Measurements from ENCODE around the gene CACNA1H.
"Not testable (repeated sequence)": the region's sequence is repeated elsewhere in the genome, so short reads cannot be mapped to it uniquely, and the experiment has no call there.

The CACNA1H gene

GRCh38 chr16:1225051-1225451, 72.1 kb downstream of the CACNA1H start, which contains the start of gene TPSG1:
TSS of gene TPSG1 (minus strand) at chr16:1225268. CDS start at chr16:1225252, 16 bp downstream.
- DNase-seq (ENCODE audit: extremely low read depth, low read depth) = no peak
- TF ChIP-seq CTCF (IDR thresholded peaks at IDR 0.05; ENCODE audit: low read depth, low read length) = no peak

- DNase-seq (ENCODE audit: extremely low read depth, low read depth) = not testable (repeated sequence)
Observed at GRCh38 chr16:1225728-1226311, 72.9 kb downstream of the CACNA1H start.

- not testable (repeated sequence) for DNase-seq (ENCODE audit: extremely low read depth, low read depth)
Observed at GRCh38 chr16:1226692-1227091, 73.8 kb downstream of the CACNA1H start.

- not testable (repeated sequence) for DNase-seq (ENCODE audit: extremely low read depth, low read depth)
Observed at GRCh38 chr16:1228227-1228626, 75.3 kb downstream of the CACNA1H start.

GRCh38 chr16:1229476-1229875, 76.6 kb downstream of the CACNA1H start:
- not testable (repeated sequence) for DNase-seq (ENCODE audit: extremely low read depth, low read depth)

- DNase-seq (ENCODE audit: extremely low read depth, low read depth) = not testable (repeated sequence)
Observed at GRCh38 chr16:1230084-1230470, 77.2 kb downstream of the CACNA1H start, which contains the start of gene TPSB2. TSS of gene TPSB2 (minus strand) at chr16:1230184. CDS start at chr16:1229951, 233 bp downstream.

- DNase-seq (ENCODE audit: extremely low read depth, low read depth) = not testable (repeated sequence)
Observed at GRCh38 chr16:1230471-1231212, 77.7 kb downstream of the CACNA1H start.

- not testable (repeated sequence) for DNase-seq (ENCODE audit: extremely low read depth, low read depth)
Observed at GRCh38 chr16:1231301-1231700, 78.4 kb downstream of the CACNA1H start.

- DNase-seq (ENCODE audit: extremely low read depth, low read depth) = not testable (repeated sequence)
Observed at GRCh38 chr16:1232049-1232748, 79.3 kb downstream of the CACNA1H start.

- DNase-seq (ENCODE audit: extremely low read depth, low read depth) = not testable (repeated sequence)
Observed at GRCh38 chr16:1236659-1237058, 83.8 kb downstream of the CACNA1H start.

GRCh38 chr16:1237990-1238389, 85.1 kb downstream of the CACNA1H start:
- DNase-seq (ENCODE audit: extremely low read depth, low read depth) = no peak
- TF ChIP-seq CTCF (IDR thresholded peaks at IDR 0.05; ENCODE audit: low read depth, low read length) = no peak

GRCh38 chr16:1238909-1239308, 86.0 kb downstream of the CACNA1H start:
- DNase-seq (ENCODE audit: extremely low read depth, low read depth) = not testable (repeated sequence)

- DNase-seq (ENCODE audit: extremely low read depth, low read depth) = not testable (repeated sequence)
Observed at GRCh38 chr16:1239575-1239974, 86.7 kb downstream of the CACNA1H start.

GRCh38 chr16:1240436-1240835, 87.5 kb downstream of the CACNA1H start, which contains the start of gene TPSAB1:
TSS of gene TPSAB1 (plus strand) at chr16:1240705. CDS start at chr16:1240939, 234 bp downstream.
- DNase-seq (ENCODE audit: extremely low read depth, low read depth) = not testable (repeated sequence)

- not testable (repeated sequence) for DNase-seq (ENCODE audit: extremely low read depth, low read depth)
Observed at GRCh38 chr16:1241081-1241480, 88.2 kb downstream of the CACNA1H start.

- not testable (repeated sequence) for DNase-seq (ENCODE audit: extremely low read depth, low read depth)
Observed at GRCh38 chr16:1243363-1243762, 90.5 kb downstream of the CACNA1H start.

- DNase-seq (ENCODE audit: extremely low read depth, low read depth) = not testable (repeated sequence)
Observed at GRCh38 chr16:1243907-1244850, 91.3 kb downstream of the CACNA1H start.
